B cell (primary cell): Measurements from ENCODE around the gene ANKRD50. TPM values are rescaled to one million over a fixed set of nuclear protein-coding genes. Genes with fewer than 3 reads are reported as not detected.

Experiments
- ATAC-seq: fragments of 200-7000 bp; cut with Tn5 transposase; one replicate; pipeline ENCODE4 v1.10.0; 2021; ENCODE audit warnings: low read depth, mild to moderate bottlenecking, moderate number of reproducible peaks, moderate library complexity
- CTCF ChIA-PET: fragments of 350-600 bp; sonication (Branson Sonifier 250); formaldehyde crosslinking; loops from one replicate; lab custom pipeline; 2021; ENCODE audit warnings: antibody characterized with exemption, inconsistent platforms; lab: Charles Lee
- POLR2A ChIA-PET: fragments of 350-600 bp; sonication (Branson Sonifier 250); formaldehyde crosslinking; loops from one replicate; lab custom pipeline; 2021; ENCODE audit warnings: antibody characterized with exemption; lab: Charles Lee
- DNase-seq: peaks from one replicate; pipeline ENCODE4 v3.0.0; 2013
- H2AFZ ChIP-seq: 2 replicates; pipeline ENCODE4 v1.6.1; 2012; ENCODE audit warnings: mild to moderate bottlenecking, low read depth, low read length; ENCODE audit not compliant: insufficient read depth, poor library complexity, severe bottlenecking
- H3K27ac ChIP-seq, 2 donors: 1 replicate in 1 of 2; 2 replicates in 1 of 2; pipeline ENCODE4 v1.5.1; 2012 to 2013; ENCODE audit warnings: low read length in 2 of 2, mild to moderate bottlenecking in 2 of 2, moderate library complexity in 1 of 2
- H3K27me3 ChIP-seq, 4 experiments: fragments of 200-600 bp in 1 of 4; sonication (generic) in 1 of 4; replicated peaks in 1 of 4; 1 replicate in 2 of 4; 2 replicates in 2 of 4; pipeline versions ENCODE4 v1.6.1 to v1.7.0; 2013 to 2016; ENCODE audit warnings: low read length in 3 of 4, mild to moderate bottlenecking in 2 of 4, mixed read lengths in 1 of 4, moderate library complexity in 1 of 4; ENCODE audit not compliant: insufficient read depth in 4 of 4, control insufficient read depth in 3 of 4; ENCODE audit errors: control extremely low read depth in 1 of 4
- H3K36me3 ChIP-seq, 2 experiments: replicated peaks in 1 of 2; 1 replicate in 1 of 2; 2 replicates in 1 of 2; pipeline versions ENCODE4 v1.6.1 to v1.7.1; 2013; ENCODE audit warnings: low read length in 1 of 2; ENCODE audit not compliant: insufficient read depth in 2 of 2, control insufficient read depth in 1 of 2; ENCODE audit errors: control extremely low read depth in 1 of 2, extremely low read depth in 1 of 2
- H3K4me1 ChIP-seq, 2 donors: fragments of 200-600 bp in 1 of 2; sonication (generic) in 1 of 2; 1 replicate in 1 of 2; 2 replicates in 1 of 2; pipeline versions ENCODE4 v1.5.1 to v1.6.1; 2013 to 2017; ENCODE audit warnings: low read length in 2 of 2; ENCODE audit not compliant: control insufficient read depth in 2 of 2, insufficient read depth in 2 of 2
- H3K4me2 ChIP-seq: replicated peaks from 2 replicates; pipeline ENCODE3; 2012; ENCODE audit warnings: mild to moderate bottlenecking, low read depth, low read length; ENCODE audit not compliant: poor library complexity, severe bottlenecking
- H3K4me3 ChIP-seq, 5 experiments: fragments of 200-600 bp in 1 of 5; sonication (generic) in 1 of 5; 1 replicate in 3 of 5; 2 replicates in 2 of 5; pipeline versions ENCODE4 v1.5.1 to v1.7.0; 2011 to 2016; ENCODE audit warnings: low read length in 4 of 5, mild to moderate bottlenecking in 4 of 5, low read depth in 2 of 5, control low read depth in 1 of 5, moderate library complexity in 1 of 5; ENCODE audit not compliant: insufficient read depth in 1 of 5; ENCODE audit errors: control extremely low read depth in 1 of 5, extremely low read depth in 1 of 5
- H3K79me2 ChIP-seq: fragments of 200-600 bp; sonication (generic); one replicate; pipeline ENCODE4 v1.6.0; 2016; ENCODE audit warnings: low read length; ENCODE audit not compliant: control insufficient read depth, insufficient read depth
- H3K9ac ChIP-seq: fragments of 200-600 bp; sonication (generic); 2 replicates; pipeline ENCODE4 v1.6.1; 2017; ENCODE audit warnings: mild to moderate bottlenecking, low read length, moderate library complexity
- H3K9me3 ChIP-seq, 3 donors: one replicate each; pipeline versions ENCODE4 v1.6.1 to v1.7.1; 2013; ENCODE audit warnings: low read length in 2 of 3; ENCODE audit not compliant: control insufficient read depth in 2 of 3, insufficient read depth in 1 of 3; ENCODE audit errors: control extremely low read depth in 1 of 3
- H4K20me1 ChIP-seq: 2 replicates; pipeline ENCODE4 v1.6.0; 2012; ENCODE audit warnings: mild to moderate bottlenecking, low read length; ENCODE audit not compliant: insufficient read depth, control insufficient read depth, poor library complexity, severe bottlenecking
- H3K27ac Mint-ChIP-seq: one replicate; pipeline ENCODE4 v1.8.0; 2021; ENCODE audit warnings: mixed read lengths
- H3K27me3 Mint-ChIP-seq: one replicate; pipeline ENCODE4 v1.8.0; 2021; ENCODE audit warnings: mixed read lengths
- H3K4me1 Mint-ChIP-seq: one replicate; pipeline ENCODE4 v1.8.0; 2021; ENCODE audit warnings: mixed read lengths
- H3K4me3 Mint-ChIP-seq: one replicate; pipeline ENCODE4 v1.8.0; 2021; ENCODE audit warnings: mixed read lengths
- H3K9me3 Mint-ChIP-seq: one replicate; pipeline ENCODE4 v1.8.0; 2022; ENCODE audit warnings: mixed read lengths; ENCODE audit not compliant: insufficient read depth
- CTCF ChIP-seq: fragments of 200-600 bp; IDR thresholded peaks from one replicate; pipeline ENCODE4 v1.8.0; 2022; ENCODE audit warnings: antibody characterized with exemption, mild to moderate bottlenecking
- EZH2 ChIP-seq: IDR thresholded peaks from 2 replicates; pipeline ENCODE4 v1.6.1; 2012; ENCODE audit warnings: borderline replicate concordance, low read depth, mild to moderate bottlenecking, moderate library complexity, low read length; ENCODE audit not compliant: insufficient read depth, poor library complexity, severe bottlenecking
- WGBS: methylation state at CpG from one replicate; pipeline ENCODE4 v1.1.5; 2013; ENCODE audit warnings: missing lambda C conversion rate; ENCODE audit not compliant: insufficient coverage; 5-methylcytosine and 5-hydroxymethylcytosine counted together
- intact Hi-C: fragments of 100-400 bp; cut with micrococcal nuclease; formaldehyde crosslinking; loops from one replicate; pipeline ENCODE4 v1.10.0; 2022
- polyA plus RNA-seq: library from polyadenylated mRNA; depleted of rRNA; stranded (reverse); fragments of >200 nt; gene quantifications from 2 replicates; pipeline ENCODE4 v1.2.3, GENCODE V29; 2012
- total RNA-seq, 2 donors: library from RNA; stranded (reverse); fragments of 120-200 nt in 1 of 2; gene quantifications; 1 replicate in 1 of 2; 2 replicates in 1 of 2; pipeline versions ENCODE4 v1.2.3 to v1.2.4, GENCODE V29; 2013 to 2022

ANKRD50 gene
- total and polyA plus RNA-seq, 2 donors (not counting 1 experiment from before 2014, with no cell fraction given), result 0.18 to 0.47 TPM

- WGBS, result no CpG with 5 or more reads among the region's 5 CpGs
- TF ChIP-seq EZH2 (no peak), CTCF (no peak)
- H3K4me1 ChIP-seq, result no peaks in the 10 kb centered on the region
- no peak overlapping the region for H2AFZ ChIP-seq
- Mint-ChIP-seq H3K27ac (no peak overlapping the region), H3K4me3 (no peak overlapping the region), H3K27me3 (no peaks in the 10 kb centered on the region), H3K4me1 (no peaks in the 10 kb centered on the region), H3K9me3 (peaks cover 4% of the 10 kb centered on the region)
- ChIA-PET CTCF (no interaction called here), POLR2A (no interaction called here)
- H3K27me3 ChIP-seq, result no peaks in the 10 kb centered on the region
- no peaks in the 10 kb centered on the region for H4K20me1 ChIP-seq
- no peaks in the 10 kb centered on the region for H3K36me3 ChIP-seq
- ATAC-seq (no peak), DNase-seq (no peak)
- H3K4me2 ChIP-seq, result no peak overlapping the region
- no peaks in the 10 kb centered on the region for H3K79me2 ChIP-seq
- no peak overlapping the region for H3K9ac ChIP-seq
- no peaks in the 10 kb centered on the region for H3K9me3 ChIP-seq
- no peak overlapping the region for H3K4me3 ChIP-seq
- no peak overlapping the region for H3K27ac ChIP-seq
- intact Hi-C loops, result no loop called here
These were observed 26.3 kb downstream of the ANKRD50 start for GRCh38 chr4:124686279-124686678.

DNA sequence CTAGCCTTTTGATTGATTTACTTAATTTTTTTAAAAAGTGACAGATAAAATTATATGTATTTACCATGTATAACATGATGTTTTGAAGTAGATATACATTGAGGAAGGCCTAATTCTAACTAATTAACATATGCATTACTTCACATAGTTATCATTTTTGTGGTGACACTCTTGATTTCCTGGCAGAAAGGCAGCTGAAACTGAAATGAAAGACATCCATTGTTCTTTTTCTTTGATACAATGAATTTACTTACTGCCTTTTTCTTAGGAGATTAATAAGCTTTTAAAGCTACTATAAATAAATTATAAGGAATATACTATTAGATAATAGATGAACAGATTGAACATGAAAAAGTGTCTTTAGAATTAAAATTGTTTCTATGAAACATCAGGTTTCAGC lies 26.7 kb downstream of the ANKRD50 start:
- Histone ChIP-seq H2AFZ (no peak overlapping the region), H3K79me2 (no peaks in the 10 kb centered on the region), H3K27ac (no peak overlapping the region), H3K9ac (no peak overlapping the region), H3K27me3 (no peaks in the 10 kb centered on the region), H3K4me1 (no peaks in the 10 kb centered on the region), H4K20me1 (no peaks in the 10 kb centered on the region), H3K9me3 (no peaks in the 10 kb centered on the region), H3K36me3 (no peaks in the 10 kb centered on the region), H3K4me3 (no peak overlapping the region), H3K4me2 (no peak overlapping the region)
- Mint-ChIP-seq H3K4me1 (no peaks in the 10 kb centered on the region), H3K9me3 (peaks cover 4% of the 10 kb centered on the region), H3K27ac (no peak overlapping the region), H3K4me3 (no peak overlapping the region), H3K27me3 (no peaks in the 10 kb centered on the region)
- TF ChIP-seq CTCF (no peak), EZH2 (no peak)
- intact Hi-C loops, result no loop called here
- POLR2A ChIA-PET, result no interaction called here
- CTCF ChIA-PET, result no interaction called here
- no peak for DNase-seq
- no peak for ATAC-seq
